Smooth muscle cell (in vitro differentiated cells): ENCODE data around the gene UNK. TPM values are rescaled to one million over a fixed set of nuclear protein-coding genes. Genes with fewer than 3 reads are reported as not detected.
"Not testable (repeated sequence)": the region's sequence is repeated elsewhere in the genome, so short reads cannot be mapped to it uniquely, and the experiment has no call there.

Source experiments
- DNase-seq: peaks from one replicate; lab custom pipeline; 2025; ENCODE audit not compliant: unreplicated experiment; lab: John Stamatoyannopoulos, UW
- H2AFZ ChIP-seq: fragments of 200-600 bp; sonication (generic); 2 replicates; pipeline ENCODE4 v1.6.0; 2016; ENCODE audit warnings: antibody characterized with exemption, low read depth, mild to moderate bottlenecking
- H3F3A ChIP-seq: fragments of 200-600 bp; sonication (generic); 2 replicates; pipeline ENCODE4 v1.6.0; 2017; ENCODE audit warnings: antibody characterized with exemption, low read depth
- H3K27ac ChIP-seq: fragments of 200-600 bp; sonication (generic); 2 replicates; pipeline ENCODE4 v1.5.1; 2016; ENCODE audit warnings: low read depth, mild to moderate bottlenecking
- H3K27me3 ChIP-seq: fragments of 200-600 bp; sonication (generic); 2 replicates; pipeline ENCODE4 v1.6.1; 2016; ENCODE audit warnings: low read depth, mild to moderate bottlenecking
- H3K36me3 ChIP-seq: fragments of 200-600 bp; sonication (generic); 2 replicates; pipeline ENCODE4 v1.5.1; 2016; ENCODE audit warnings: low read depth
- H3K4me1 ChIP-seq: fragments of 200-600 bp; sonication (generic); 2 replicates; pipeline ENCODE4 v1.5.1; 2016; ENCODE audit warnings: low read depth
- H3K4me2 ChIP-seq: fragments of 200-600 bp; sonication (generic); 2 replicates; pipeline ENCODE4 v1.6.0; 2016; ENCODE audit warnings: mild to moderate bottlenecking
- H3K4me3 ChIP-seq: fragments of 200-600 bp; sonication (generic); 2 replicates; pipeline ENCODE4 v1.5.1; 2016; ENCODE audit warnings: mild to moderate bottlenecking
- H3K79me2 ChIP-seq: fragments of 200-600 bp; sonication (generic); 2 replicates; pipeline ENCODE4 v1.6.0; 2016; ENCODE audit warnings: low read depth, mild to moderate bottlenecking
- H3K9ac ChIP-seq: fragments of 200-600 bp; sonication (generic); 2 replicates; pipeline ENCODE4 v1.6.0; 2016; ENCODE audit warnings: low read depth
- H3K9me3 ChIP-seq: fragments of 200-600 bp; sonication (generic); replicated peaks from 2 replicates; pipeline ENCODE4 v1.5.1; 2016; ENCODE audit warnings: low read depth
- H4K20me1 ChIP-seq: fragments of 200-600 bp; sonication (generic); 2 replicates; pipeline ENCODE4 v1.6.0; 2016; ENCODE audit warnings: low read depth
- CTCF ChIP-seq: fragments of 200-600 bp; sonication (generic); IDR thresholded peaks from 2 replicates; pipeline ENCODE4 v1.5.1; 2017; ENCODE audit warnings: borderline replicate concordance, mild to moderate bottlenecking, antibody characterized with exemption; ENCODE audit not compliant: insufficient read depth, poor library complexity, severe bottlenecking
- WGBS: methylation state at CpG from one replicate; pipeline ENCODE4 v1.1.7; 2016; ENCODE audit warnings: low lambda C conversion rate; 5-methylcytosine and 5-hydroxymethylcytosine counted together
- polyA plus RNA-seq: library from polyadenylated mRNA; unstranded; fragments of >200 nt; fragmentation: Nextera tagmentation; extraction: Ambion mirVana; gene quantifications from 2 replicates; pipeline ENCODE4 v1.2.1, GENCODE V29; 2016
- total RNA-seq: library from RNA; depleted of rRNA; stranded (reverse); fragments of >200 nt; gene quantifications from 2 replicates; pipeline ENCODE4 v1.2.3, GENCODE V29; 2014

The UNK gene
- total and polyA plus RNA-seq, 2 experiments from 2014 or later, result 26.8 to 39.5 TPM

DNA sequence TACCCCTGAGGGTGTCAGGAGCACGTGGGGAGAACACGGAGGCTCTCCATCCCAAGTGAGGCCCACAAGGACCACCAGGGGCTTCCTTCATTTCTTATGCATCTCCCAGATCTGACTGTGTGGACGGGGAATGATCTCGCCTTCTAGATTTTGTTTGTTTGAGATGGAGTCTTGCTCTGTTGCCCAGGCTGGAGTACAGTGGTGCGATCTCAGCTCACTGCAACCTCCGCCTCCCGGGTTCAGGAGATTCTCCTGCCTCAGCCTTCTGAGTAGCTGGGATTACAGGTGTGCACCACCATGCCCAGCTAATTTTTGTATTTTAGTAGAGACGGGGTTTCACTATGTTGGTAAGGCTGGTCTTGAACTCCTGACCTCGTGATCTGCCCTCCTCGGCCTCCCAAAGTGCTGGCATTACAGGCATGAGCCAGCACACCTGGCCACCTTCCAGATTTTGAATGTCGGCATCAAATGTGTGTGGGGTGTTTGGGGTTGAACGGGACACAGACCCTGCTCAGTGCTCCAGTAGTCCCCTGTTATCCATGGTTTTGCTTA is 84.2 kb downstream of the UNK start:
- H3K27ac ChIP-seq, H4K20me1 ChIP-seq, H3K79me2 ChIP-seq, DNase-seq, H3K9me3 ChIP-seq, H3K4me3 ChIP-seq, H3K36me3 ChIP-seq, H3F3A ChIP-seq, H3K27me3 ChIP-seq, H3K9ac ChIP-seq, H3K4me1 ChIP-seq, H3K4me2 ChIP-seq: not testable (repeated sequence)
- WGBS, result 92% methylated on average over 12 of the region's 12 CpGs
- H2AFZ ChIP-seq, result peak overlapping the region; percentile 2

DNA sequence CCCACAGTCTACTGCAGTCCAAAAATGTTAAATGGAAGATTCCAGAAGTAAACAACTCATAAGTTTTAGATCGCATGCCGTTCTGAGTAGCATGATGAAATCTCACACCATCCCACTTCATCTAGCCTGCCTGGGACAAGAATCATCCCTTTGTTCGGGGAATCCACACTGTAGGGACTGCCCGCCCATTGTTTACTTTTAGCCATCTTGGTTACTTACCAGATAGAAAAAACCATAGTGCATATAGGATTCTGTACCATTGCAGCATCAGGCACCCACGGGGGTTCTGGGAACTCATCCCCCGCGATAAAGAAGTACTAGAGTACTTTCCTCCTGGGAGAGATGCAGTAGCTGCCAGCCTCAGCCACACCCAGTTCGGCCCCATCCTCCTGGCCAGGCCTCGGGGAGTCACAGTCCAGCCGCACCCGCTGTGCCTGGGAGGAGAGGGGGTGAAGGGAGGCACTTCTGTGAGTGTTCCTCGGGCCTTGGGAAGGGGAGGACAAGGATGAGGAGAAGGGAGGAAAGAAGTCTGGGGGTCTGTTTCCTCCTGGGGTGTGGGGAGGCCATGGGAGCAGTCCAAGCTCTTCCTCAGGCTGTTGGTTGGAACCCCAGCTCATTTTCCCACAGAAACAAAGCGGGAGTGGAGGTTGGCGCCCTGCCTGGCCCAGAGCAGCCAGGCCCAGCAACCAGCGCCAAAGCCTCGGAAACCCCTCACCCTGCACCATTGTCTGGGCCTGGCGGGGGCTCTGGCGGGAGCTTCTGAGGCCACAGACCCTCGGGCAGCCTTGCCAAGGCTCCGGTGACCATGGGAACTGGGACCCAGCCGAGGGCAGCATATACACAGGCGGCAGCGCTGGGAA is 84.9 kb downstream of the UNK start:
- Histone ChIP-seq H3K36me3 (no peaks in the 10 kb centered on the region), H3K9ac (no peak overlapping the region), H3K4me3 (no peak overlapping the region), H4K20me1 (no peaks in the 10 kb centered on the region), H3K4me1 (no peaks in the 10 kb centered on the region), H3K79me2 (no peaks in the 10 kb centered on the region), H3K27me3 (no peaks in the 10 kb centered on the region), H3K9me3 (no peaks in the 10 kb centered on the region), H3K27ac (no peak overlapping the region), H3F3A (no peaks in the 10 kb centered on the region), H3K4me2 (no peak overlapping the region), H2AFZ (peak overlapping the region; percentile 2)
- TF ChIP-seq CTCF, result no peak
- DNase-seq, result no peak
- WGBS, result 76% methylated on average over 23 of the region's 23 CpGs

- H3K9ac ChIP-seq, H3K4me2 ChIP-seq, H3K9me3 ChIP-seq, H3K27ac ChIP-seq, H3K36me3 ChIP-seq, H3K79me2 ChIP-seq, H3K4me3 ChIP-seq, H2AFZ ChIP-seq, DNase-seq, H4K20me1 ChIP-seq, H3K27me3 ChIP-seq, H3K4me1 ChIP-seq, H3F3A ChIP-seq: not testable (repeated sequence)
- WGBS, result 97% methylated on average over 10 of the region's 10 CpGs
Observed at GRCh38 chr17:75870228-75870627, 85.6 kb downstream of the UNK start.

DNA sequence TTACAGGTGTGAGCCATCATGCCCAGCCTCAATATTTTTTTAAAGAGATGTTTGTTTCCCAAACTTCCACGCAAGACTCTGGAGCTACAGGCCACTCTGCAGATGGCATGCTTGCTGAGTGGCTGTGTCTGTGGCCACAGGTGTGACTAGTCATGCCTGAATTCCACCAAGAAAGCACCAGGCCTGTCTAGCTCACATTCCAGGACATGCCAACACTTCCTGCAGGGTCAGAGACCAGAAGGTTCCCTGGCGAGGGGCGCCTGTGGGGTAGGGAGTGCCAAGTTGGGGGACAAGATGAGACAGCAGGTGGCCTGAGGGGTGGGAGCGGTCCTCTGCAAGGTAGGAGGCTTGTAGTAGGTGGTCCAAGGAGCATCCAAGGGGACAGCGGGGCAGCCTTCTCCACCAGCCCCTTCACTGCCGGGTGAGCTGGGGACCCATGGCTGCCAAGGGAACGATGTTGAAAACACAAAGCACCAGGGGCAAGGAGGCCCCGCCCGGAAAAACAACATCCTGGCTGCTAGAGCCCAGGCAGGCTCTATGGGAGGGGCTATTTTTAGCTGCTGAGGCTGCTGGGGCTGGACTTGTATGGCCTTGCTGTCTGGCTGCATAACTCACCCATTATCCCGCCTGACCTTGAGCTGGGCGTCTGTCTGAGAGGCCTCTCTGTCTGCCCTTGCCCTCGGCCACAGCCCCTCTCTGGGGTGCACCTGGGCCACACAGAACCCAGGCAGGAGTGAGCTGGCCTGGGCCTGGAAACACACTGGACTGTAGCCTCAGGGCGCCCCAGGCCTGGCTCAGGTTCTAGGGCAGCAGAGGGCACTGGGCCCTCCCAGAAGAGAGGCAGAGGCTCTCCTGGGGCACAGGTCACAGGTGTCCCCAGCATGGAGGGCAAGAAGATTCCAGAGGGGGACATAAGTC is 88.1 kb downstream of the UNK start:
- Histone ChIP-seq H3K9me3 (no peaks in the 10 kb centered on the region), H4K20me1 (no peaks in the 10 kb centered on the region), H3K4me1 (peaks cover 11% of the 10 kb centered on the region), H3K79me2 (no peaks in the 10 kb centered on the region), H3K4me2 (peak overlapping the region; percentile 68), H2AFZ (peak overlapping the region; percentile 66), H3K4me3 (no peak overlapping the region), H3K36me3 (no peaks in the 10 kb centered on the region), H3K9ac (peak overlapping the region; percentile 71), H3K27ac (peak overlapping the region; percentile 91), H3F3A (peaks cover 4% of the 10 kb centered on the region), H3K27me3 (no peaks in the 10 kb centered on the region)
- 44% methylated on average over 13 of the region's 13 CpGs for WGBS
- TF ChIP-seq CTCF, result no peak
- DNase-seq, result peak; percentile 17
